GM12892 (cell line): ENCODE results near the gene ADRA2B.

Experiments used
- POLR2A ChIP-seq: IDR thresholded peaks from 2 replicates; pipeline ENCODE4 v1.6.1; 2011; ENCODE audit warnings: low read depth, low read length, control low read depth
- POLR2AphosphoS5 ChIP-seq: IDR thresholded peaks from 2 replicates; pipeline ENCODE4 v1.6.1; 2011; ENCODE audit warnings: low read depth, low read length, control low read depth
- TAF1 ChIP-seq: IDR thresholded peaks from 2 replicates; pipeline ENCODE4 v1.6.1; 2011; ENCODE audit warnings: low read depth, mild to moderate bottlenecking, control low read depth, low read length, borderline replicate concordance

- no peak for TF ChIP-seq POLR2AphosphoS5
- TF ChIP-seq POLR2A: no peak
- no peak for TF ChIP-seq TAF1
Measured at GRCh38 chr2:96105994-96106715, 10.2 kb downstream of the ADRA2B start.
